Activated CD8-positive, alpha-beta memory T cell treated with anti-CD3 and anti-CD28 coated beads for 36 hours (primary cell): ENCODE data around the gene TMEM72. TPM values are rescaled to one million over a fixed set of nuclear protein-coding genes. Genes with fewer than 3 reads are reported as not detected.

Experiments used
- CTCF ChIA-PET: fragments of 350-600 bp; sonication (Branson Sonifier 250); formaldehyde crosslinking; loops from one replicate; lab custom pipeline; 2021; ENCODE audit warnings: antibody characterized with exemption; lab: Charles Lee
- POLR2A ChIA-PET: fragments of 350-600 bp; sonication (Branson Sonifier 250); formaldehyde crosslinking; loops from one replicate; lab custom pipeline; 2021; ENCODE audit warnings: antibody characterized with exemption; lab: Charles Lee
- total RNA-seq, 2 experiments: library from RNA; stranded (reverse); gene quantifications; one replicate each; pipeline ENCODE4 v1.2.3, GENCODE V29; 2021

The TMEM72 gene
- total RNA-seq, 2 experiments from 2014 or later, result not detected

- POLR2A ChIA-PET, result interaction anchor here (2.2 kb wide), 1 partner anchor 14 kb away, joined by 7 read pairs; no protein-coding TSS in a partner anchor
These were observed 48.9 kb downstream of the TMEM72 start for GRCh38 chr10:44960088-44960460.

GRCh38 chr10:44960482-44961229, 49.5 kb downstream of the TMEM72 start:
- POLR2A ChIA-PET, result interaction anchor here (2.2 kb wide), 1 partner anchor 13 kb away, joined by 7 read pairs; no protein-coding TSS in a partner anchor
- CTCF ChIA-PET, result no interaction called here

More at GRCh38 chr10:44960088-44960460, 48.9 kb downstream of the TMEM72 start:
- CTCF ChIA-PET, result no interaction called here

GRCh38 chr10:44961230-44961571, 50.1 kb downstream of the TMEM72 start:
- POLR2A ChIA-PET, result interaction anchor here (2.2 kb wide), 1 partner anchor 12 kb away, joined by 7 read pairs; no protein-coding TSS in a partner anchor
- CTCF ChIA-PET, result no interaction called here

GRCh38 chr10:44961931-44962750, 51.0 kb downstream of the TMEM72 start:
- POLR2A ChIA-PET, result no interaction called here
- CTCF ChIA-PET, result interaction anchor here (0.9 kb wide), 1 partner anchor 12 kb away, joined by 3 read pairs; no protein-coding TSS in a partner anchor

- ChIA-PET POLR2A (no interaction called here), CTCF (interaction anchor here (1.8 kb wide), 1 partner anchor 30 kb away, joined by 7 read pairs; no protein-coding TSS in a partner anchor)
These were observed 52.0 kb downstream of the TMEM72 start for GRCh38 chr10:44962870-44963738.

- ChIA-PET POLR2A (no interaction called here), CTCF (interaction anchor here (1.8 to 1.9 kb wide), 2 partner anchors 10 to 31 kb away, joined by 6 to 7 read pairs; no protein-coding TSS in a partner anchor)
These were observed 52.9 kb downstream of the TMEM72 start for GRCh38 chr10:44963772-44964633.

GRCh38 chr10:44965104-44965503, 54.0 kb downstream of the TMEM72 start:
- CTCF ChIA-PET, result interaction anchor here (1.4 to 1.9 kb wide), 2 partner anchors 9 to 32 kb away, joined by 4 to 6 read pairs; no protein-coding TSS in a partner anchor
- POLR2A ChIA-PET, result no interaction called here

GRCh38 chr10:44965651-44966097, 54.5 kb downstream of the TMEM72 start:
- CTCF ChIA-PET, result interaction anchor here (1.4 to 1.9 kb wide), 2 partner anchors 8 to 33 kb away, joined by 4 to 6 read pairs; no protein-coding TSS in a partner anchor
- POLR2A ChIA-PET, result no interaction called here

- ChIA-PET CTCF (interaction anchor here (1.4 to 1.9 kb wide), 2 partner anchors 7 to 33 kb away, joined by 4 to 6 read pairs; no protein-coding TSS in a partner anchor), POLR2A (no interaction called here)
These were observed 55.1 kb downstream of the TMEM72 start for GRCh38 chr10:44966129-44966815.

GRCh38 chr10:44966816-44967509, 55.8 kb downstream of the TMEM72 start:
- ChIA-PET POLR2A (no interaction called here), CTCF (interaction anchor here (2.7 kb wide), 1 partner anchor 34 kb away, joined by 17 read pairs; no protein-coding TSS in a partner anchor)

- CTCF ChIA-PET, result interaction anchor here (2.7 kb wide), 1 partner anchor 35 kb away, joined by 17 read pairs; no protein-coding TSS in a partner anchor
- POLR2A ChIA-PET, result no interaction called here
These were observed 56.5 kb downstream of the TMEM72 start for GRCh38 chr10:44967616-44968015.

GRCh38 chr10:44968091-44968490, 57.0 kb downstream of the TMEM72 start:
- CTCF ChIA-PET, result interaction anchor here (0.6 to 2.7 kb wide), 2 partner anchors 36 to 98 kb away, joined by 3 to 17 read pairs; no protein-coding TSS in a partner anchor
- POLR2A ChIA-PET, result no interaction called here

GRCh38 chr10:44968500-44969400, 57.6 kb downstream of the TMEM72 start:
- CTCF ChIA-PET, result interaction anchor here (0.6 to 2.7 kb wide), 2 partner anchors 36 to 99 kb away, joined by 3 to 17 read pairs; no protein-coding TSS in a partner anchor
- POLR2A ChIA-PET, result no interaction called here

GRCh38 chr10:44969854-44970253, 58.7 kb downstream of the TMEM72 start:
- ChIA-PET CTCF (no interaction called here), POLR2A (no interaction called here)

- ChIA-PET CTCF (no interaction called here), POLR2A (no interaction called here)
These were observed 59.8 kb downstream of the TMEM72 start for GRCh38 chr10:44970812-44971395.
